ENCODE measurements around the gene OR2T2. TPM values are rescaled to one million over a fixed set of nuclear protein-coding genes. Genes with fewer than 3 reads are reported as not detected.

OR2T2 gene
- total RNA-seq, 1 experiment from 2014 or later = not detected

- H3K9me3 Mint-ChIP-seq = peaks cover 73% of the 10 kb centered on the region
- no peaks in the 10 kb centered on the region for H3K4me1 Mint-ChIP-seq
- peaks cover 59% of the 10 kb centered on the region for H3K36me3 Mint-ChIP-seq
- ChIA-PET CTCF (no interaction called here), POLR2A (no interaction called here)
- ATAC-seq (no peak), DNase-seq (ENCODE audit: low spot score) (no peak)
- H3K27ac Mint-ChIP-seq = no peak overlapping the region
- TF ChIP-seq ZMAT4 (CRISPR knock-in tag; IDR thresholded peaks at IDR 0.05) (no peak), ZNF532 (CRISPR knock-in tag; IDR thresholded peaks at IDR 0.05; ENCODE audit: borderline replicate concordance) (no peak), PRRX2 (CRISPR knock-in tag; IDR thresholded peaks at IDR 0.05) (no peak), MAX (CRISPR knock-in tag; IDR thresholded peaks at IDR 0.05) (no peak), HMGXB4 (CRISPR knock-in tag; IDR thresholded peaks at IDR 0.05) (no peak), ZNF317 (CRISPR knock-in tag; IDR thresholded peaks at IDR 0.05; ENCODE audit: borderline replicate concordance, low read depth) (no peak), ZSCAN18 (CRISPR knock-in tag; IDR thresholded peaks at IDR 0.05) (no peak), E2F5 (CRISPR knock-in tag; IDR thresholded peaks at IDR 0.05) (no peak), ZNF219 (CRISPR knock-in tag; IDR thresholded peaks at IDR 0.05; ENCODE audit: borderline replicate concordance) (no peak), ZNF281 (CRISPR knock-in tag; IDR thresholded peaks at IDR 0.05) (no peak), TCF7 (CRISPR knock-in tag; IDR thresholded peaks at IDR 0.05; ENCODE audit: low read depth) (no peak), CBFB (CRISPR knock-in tag; IDR thresholded peaks at IDR 0.05; ENCODE audit: low read depth) (no peak), CREB1 (CRISPR knock-in tag; IDR thresholded peaks at IDR 0.05) (no peak)
- H3K4me3 Mint-ChIP-seq = no peak overlapping the region
- H3K27me3 Mint-ChIP-seq (ENCODE audit: low read depth) = no peaks in the 10 kb centered on the region; the same call in 1 of the 2 replicates
Observed at GRCh38 chr1:248417854-248418253, 27.6 kb upstream of the OR2T2 start.

GRCh38 chr1:248421384-248421783, 24.1 kb upstream of the OR2T2 start:
- DNase-seq (ENCODE audit: low spot score) = no peak
- peaks cover 53% of the 10 kb centered on the region for H3K36me3 Mint-ChIP-seq
- no peak for ATAC-seq
- no peaks in the 10 kb centered on the region for H3K4me1 Mint-ChIP-seq
- no peak overlapping the region for H3K4me3 Mint-ChIP-seq
- H3K27me3 Mint-ChIP-seq (ENCODE audit: low read depth) = no peaks in the 10 kb centered on the region; the same call in 1 of the 2 replicates
- ChIA-PET CTCF (no interaction called here), POLR2A (no interaction called here)
- peaks cover 67% of the 10 kb centered on the region for H3K9me3 Mint-ChIP-seq
- H3K27ac Mint-ChIP-seq = no peak overlapping the region
- TF ChIP-seq ELF4 (CRISPR knock-in tag; IDR thresholded peaks at IDR 0.05; ENCODE audit: low read depth) = no peak
- no peak for TF ChIP-seq NR3C1 (CRISPR knock-in tag; conservative IDR thresholded peaks at IDR 0.05; ENCODE audit: low read depth)
- no peak for TF ChIP-seq CDX4 (CRISPR knock-in tag; IDR thresholded peaks at IDR 0.05; ENCODE audit: borderline replicate concordance)
- no peak for TF ChIP-seq AR (CRISPR knock-in tag; IDR thresholded peaks at IDR 0.05)
- no peak for TF ChIP-seq CREM (CRISPR knock-in tag; IDR thresholded peaks at IDR 0.05)
- TF ChIP-seq TCF7 (CRISPR knock-in tag; IDR thresholded peaks at IDR 0.05; ENCODE audit: low read depth) = no peak
- TF ChIP-seq EMX1 (CRISPR knock-in tag; IDR thresholded peaks at IDR 0.05) = no peak
- TF ChIP-seq TEAD4 (CRISPR knock-in tag; IDR thresholded peaks at IDR 0.05) = no peak
